Measurements from ENCODE around the gene TBX2.

The TBX2 gene

GRCh38 chr17:61369751-61370150 lies 29.9 kb upstream of the TBX2 start:
- DNase-seq = no peak

- DNase-seq = no peak
Observed at GRCh38 chr17:61371179-61371578, 28.5 kb upstream of the TBX2 start.

GRCh38 chr17:61371606-61372005 lies 28.0 kb upstream of the TBX2 start:
- DNase-seq = no peak

- no peak for DNase-seq
Observed at GRCh38 chr17:61372436-61372835, 27.2 kb upstream of the TBX2 start.

- DNase-seq = no peak
Observed at GRCh38 chr17:61376931-61377838, 22.5 kb upstream of the TBX2 start.

GRCh38 chr17:61378658-61379456 lies 20.8 kb upstream of the TBX2 start:
- no peak for DNase-seq

- no peak for DNase-seq
Observed at GRCh38 chr17:61379457-61380216, 20.0 kb upstream of the TBX2 start.

GRCh38 chr17:61380217-61380835 lies 19.3 kb upstream of the TBX2 start:
- DNase-seq = no peak

GRCh38 chr17:61380836-61381525 lies 18.7 kb upstream of the TBX2 start:
- DNase-seq = no peak

- no peak for DNase-seq
Observed at GRCh38 chr17:61381537-61381936, 18.1 kb upstream of the TBX2 start.

GRCh38 chr17:61382796-61383688 lies 16.6 kb upstream of the TBX2 start:
- no peak for DNase-seq

- DNase-seq = no peak
Observed at GRCh38 chr17:61383689-61384201, 15.9 kb upstream of the TBX2 start.

- no peak for DNase-seq
Observed at GRCh38 chr17:61384354-61384691, 15.3 kb upstream of the TBX2 start.

- no peak for DNase-seq
Observed at GRCh38 chr17:61384692-61385576, 14.7 kb upstream of the TBX2 start.

GRCh38 chr17:61385577-61386236 lies 13.9 kb upstream of the TBX2 start:
- DNase-seq = no peak

GRCh38 chr17:61386251-61386650 lies 13.4 kb upstream of the TBX2 start:
- DNase-seq = no peak

- DNase-seq = no peak
Observed at GRCh38 chr17:61387011-61387410, 12.6 kb upstream of the TBX2 start.

- DNase-seq = no peak
Observed at GRCh38 chr17:61387511-61388305, 11.9 kb upstream of the TBX2 start.
